ENCODE data around the gene NPC2. TPM values are rescaled to one million over a fixed set of nuclear protein-coding genes. Genes with fewer than 3 reads are reported as not detected.

Gene NPC2
- polyA plus RNA-seq, 1 experiment, result 267 TPM

GRCh38 chr14:74434294-74434693 is 58.8 kb downstream of the NPC2 start:
- peaks cover 8% of the 10 kb centered on the region for H3K27me3 ChIP-seq (ENCODE audit: control insufficient read depth, insufficient read depth, low read length)
- TF ChIP-seq, protein P1, sequence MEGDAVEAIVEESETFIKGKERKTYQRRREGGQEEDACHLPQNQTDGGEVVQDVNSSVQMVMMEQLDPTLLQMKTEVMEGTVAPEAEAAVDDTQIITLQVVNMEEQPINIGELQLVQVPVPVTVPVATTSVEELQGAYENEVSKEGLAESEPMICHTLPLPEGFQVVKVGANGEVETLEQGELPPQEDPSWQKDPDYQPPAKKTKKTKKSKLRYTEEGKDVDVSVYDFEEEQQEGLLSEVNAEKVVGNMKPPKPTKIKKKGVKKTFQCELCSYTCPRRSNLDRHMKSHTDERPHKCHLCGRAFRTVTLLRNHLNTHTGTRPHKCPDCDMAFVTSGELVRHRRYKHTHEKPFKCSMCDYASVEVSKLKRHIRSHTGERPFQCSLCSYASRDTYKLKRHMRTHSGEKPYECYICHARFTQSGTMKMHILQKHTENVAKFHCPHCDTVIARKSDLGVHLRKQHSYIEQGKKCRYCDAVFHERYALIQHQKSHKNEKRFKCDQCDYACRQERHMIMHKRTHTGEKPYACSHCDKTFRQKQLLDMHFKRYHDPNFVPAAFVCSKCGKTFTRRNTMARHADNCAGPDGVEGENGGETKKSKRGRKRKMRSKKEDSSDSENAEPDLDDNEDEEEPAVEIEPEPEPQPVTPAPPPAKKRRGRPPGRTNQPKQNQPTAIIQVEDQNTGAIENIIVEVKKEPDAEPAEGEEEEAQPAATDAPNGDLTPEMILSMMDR (IDR thresholded peaks at IDR 0.05; ENCODE audit: insufficient read depth, low read depth, low read length), result no peak
- CTCF ChIA-PET, result interaction anchor here (0.9 kb wide), 1 partner anchor 131 kb away, joined by 3 read pairs; no protein-coding TSS in a partner anchor

GRCh38 chr14:74429991-74430390 is 63.1 kb downstream of the NPC2 start:
- TF ChIP-seq, protein P1 (IDR thresholded peaks at IDR 0.05; ENCODE audit: insufficient read depth, low read depth, low read length), result no peak
- Histone ChIP-seq H3K27me3 (ENCODE audit: control insufficient read depth, insufficient read depth, low read length) (peaks cover 17% of the 10 kb centered on the region), H3K36me3 (ENCODE audit: control insufficient read depth, insufficient read depth, low read length) (no peaks in the 10 kb centered on the region), H3K4me3 (ENCODE audit: low read depth, low read length) (no peak overlapping the region)
- ChIA-PET POLR2A (no interaction called here), CTCF (no interaction called here)
- DNase-seq (ENCODE audit: low read depth), result no peak

More at GRCh38 chr14:74434294-74434693, 58.8 kb downstream of the NPC2 start:
- H3K36me3 ChIP-seq (ENCODE audit: control insufficient read depth, insufficient read depth, low read length), result no peaks in the 10 kb centered on the region
- POLR2A ChIA-PET, result no interaction called here
- no peak overlapping the region for H3K4me3 ChIP-seq (ENCODE audit: low read depth, low read length)
- DNase-seq (ENCODE audit: low read depth), result no peak

Other genes starting within 250 kb of the NPC2 start
- 8.4 and 12.4 TPM in 2 replicates for gene ABCD4, start 190.4 kb downstream of the NPC2 start, polyA plus RNA-seq (2011; rRNA removed)
- gene VRTN, start 144.8 kb downstream of the NPC2 start, polyA plus RNA-seq (2011; rRNA removed), result not detected in 2 replicates
- not detected in 2 replicates for gene SYNDIG1L, start 67.1 kb downstream of the NPC2 start, polyA plus RNA-seq (2011; rRNA removed)
- gene ISCA2, start 460 bp upstream of the NPC2 start, polyA plus RNA-seq (2011; rRNA removed), result 13.0 and 25.6 TPM in 2 replicates
- gene LTBP2, start 118.9 kb upstream of the NPC2 start, polyA plus RNA-seq (2011; rRNA removed), result 27.5 and 41.1 TPM in 2 replicates
- gene AREL1, start 219.8 kb upstream of the NPC2 start, polyA plus RNA-seq (2011; rRNA removed), result 38.8 and 52.7 TPM in 2 replicates
- gene FCF1, start 219.8 kb upstream of the NPC2 start, polyA plus RNA-seq (2011; rRNA removed), result 30.6 and 70.2 TPM in 2 replicates